ENCODE data around the gene KCNQ1. TPM values are rescaled to one million over a fixed set of nuclear protein-coding genes. Genes with fewer than 3 reads are reported as not detected.

Gene KCNQ1
- total and polyA plus RNA-seq, 2 donors (not counting 3 experiments of a cell fraction or from before 2014, with no cell fraction given): 0.07 to 0.09 TPM

DNA sequence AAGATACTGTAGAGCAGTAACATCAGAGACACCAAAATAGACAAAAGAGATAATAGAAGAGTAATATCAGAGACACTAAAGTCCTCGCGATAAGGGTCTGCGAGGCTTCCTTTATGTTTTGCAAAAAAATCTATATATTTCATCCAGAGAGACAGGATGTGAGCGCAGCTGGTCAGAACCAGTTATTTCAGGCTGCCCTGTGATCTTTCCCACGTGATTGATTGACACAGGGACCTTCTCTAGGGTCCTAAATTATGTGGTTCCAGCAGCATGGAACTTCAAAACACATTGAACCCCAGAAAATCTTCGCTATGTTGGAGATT, 118.0 kb downstream of the KCNQ1 start:
- no peaks in the 10 kb centered on the region for H3K4me1 ChIP-seq (ENCODE audit: control insufficient read depth, extremely low read depth, insufficient read depth, low read length)
- H2AFZ ChIP-seq (ENCODE audit: low read depth, low read length): no peak overlapping the region
- intact Hi-C loops (cut with micrococcal nuclease) (no loop called here), dilution Hi-C loops (cut with MboI; ENCODE audit: extremely low pct_ligation_motif_present, low sequenced_read_pairs) (no loop called here)
- H3K27me3 ChIP-seq (ENCODE audit: control insufficient read depth in 2 of 2, insufficient read depth in 2 of 2, low read length in 2 of 2): no peaks in the 10 kb centered on the region
- POLR2A ChIA-PET: no interaction called here
- TF ChIP-seq, protein P1, sequence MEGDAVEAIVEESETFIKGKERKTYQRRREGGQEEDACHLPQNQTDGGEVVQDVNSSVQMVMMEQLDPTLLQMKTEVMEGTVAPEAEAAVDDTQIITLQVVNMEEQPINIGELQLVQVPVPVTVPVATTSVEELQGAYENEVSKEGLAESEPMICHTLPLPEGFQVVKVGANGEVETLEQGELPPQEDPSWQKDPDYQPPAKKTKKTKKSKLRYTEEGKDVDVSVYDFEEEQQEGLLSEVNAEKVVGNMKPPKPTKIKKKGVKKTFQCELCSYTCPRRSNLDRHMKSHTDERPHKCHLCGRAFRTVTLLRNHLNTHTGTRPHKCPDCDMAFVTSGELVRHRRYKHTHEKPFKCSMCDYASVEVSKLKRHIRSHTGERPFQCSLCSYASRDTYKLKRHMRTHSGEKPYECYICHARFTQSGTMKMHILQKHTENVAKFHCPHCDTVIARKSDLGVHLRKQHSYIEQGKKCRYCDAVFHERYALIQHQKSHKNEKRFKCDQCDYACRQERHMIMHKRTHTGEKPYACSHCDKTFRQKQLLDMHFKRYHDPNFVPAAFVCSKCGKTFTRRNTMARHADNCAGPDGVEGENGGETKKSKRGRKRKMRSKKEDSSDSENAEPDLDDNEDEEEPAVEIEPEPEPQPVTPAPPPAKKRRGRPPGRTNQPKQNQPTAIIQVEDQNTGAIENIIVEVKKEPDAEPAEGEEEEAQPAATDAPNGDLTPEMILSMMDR (IDR thresholded peaks at IDR 0.05; ENCODE audit: extremely low read depth in 1 of 2, insufficient read depth in 1 of 2, low read depth in 1 of 2, low read length in 2 of 2): no peak
- TF ChIP-seq JUN (IDR thresholded peaks at IDR 0.05; ENCODE audit: borderline replicate concordance, insufficient read depth, insufficient read length, low read depth) (no peak), GATA2 (IDR thresholded peaks at IDR 0.05; ENCODE audit: insufficient read depth, insufficient read length, low read depth, low read length) (no peak), POLR2A (IDR thresholded peaks at IDR 0.05; ENCODE audit: low read depth, low read length) (no peak), POLR2AphosphoS5 (IDR thresholded peaks at IDR 0.05; ENCODE audit: insufficient read depth, low read depth, low read length) (no peak), EZH2 (IDR thresholded peaks at IDR 0.05; ENCODE audit: borderline replicate concordance, low read depth, low read length, severe bottlenecking) (no peak), FOS (IDR thresholded peaks at IDR 0.05; ENCODE audit: borderline replicate concordance, insufficient read depth, low read length) (no peak), MYC (IDR thresholded peaks at IDR 0.05; ENCODE audit: low read depth, low read length) (no peak)
- TF ChIP-seq, protein P2, sequence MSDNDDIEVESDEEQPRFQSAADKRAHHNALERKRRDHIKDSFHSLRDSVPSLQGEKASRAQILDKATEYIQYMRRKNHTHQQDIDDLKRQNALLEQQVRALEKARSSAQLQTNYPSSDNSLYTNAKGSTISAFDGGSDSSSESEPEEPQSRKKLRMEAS (IDR thresholded peaks at IDR 0.05; ENCODE audit: insufficient read depth, insufficient read length): no peak
- no peak for DNase-seq (ENCODE audit: low read depth, low spot score)
- no peaks in the 10 kb centered on the region for H3K9me3 ChIP-seq (replicated peaks; ENCODE audit: control insufficient read depth, insufficient read depth, low read length)
- no peak overlapping the region for H3K9ac ChIP-seq (replicated peaks; ENCODE audit: extremely low read depth, insufficient read depth, low read length)
- no peaks in the 10 kb centered on the region for H4K20me1 ChIP-seq (replicated peaks; ENCODE audit: control insufficient read depth, extremely low read depth, insufficient read depth, low read length)
- no peaks in the 10 kb centered on the region for H3K9me1 ChIP-seq (replicated peaks; ENCODE audit: control insufficient read depth, extremely low read depth, insufficient read depth, low read length)
- no peak overlapping the region for H3K4me2 ChIP-seq (ENCODE audit: insufficient read depth, low read length)
- BruUV-seq (replicated peaks): no TSS peak
- no peaks in the 10 kb centered on the region for H3K36me3 ChIP-seq (ENCODE audit: control insufficient read depth in 2 of 2, extremely low read depth in 1 of 2, insufficient read depth in 2 of 2, low read length in 2 of 2)
- CTCF ChIA-PET: interaction anchor here (1.5 kb wide), 1 partner anchor 16 kb away, joined by 3 read pairs; no protein-coding TSS in a partner anchor
- no peak overlapping the region for H3K27ac ChIP-seq (ENCODE audit: insufficient read depth, low read depth, low read length)
- H3K79me2 ChIP-seq (ENCODE audit: control insufficient read depth, insufficient read depth, low read length): no peaks in the 10 kb centered on the region
- no peak overlapping the region for H3K4me3 ChIP-seq (replicated peaks in 1 of 3; ENCODE audit: insufficient read depth in 1 of 3, low read depth in 1 of 3, low read length in 3 of 3)
- no peak for FAIRE-seq
